K562 (cell line): ENCODE data around the gene PPIF. TPM values are rescaled to one million over a fixed set of nuclear protein-coding genes. Genes with fewer than 3 reads are reported as not detected.

ENCODE experiments used
- ATAC-seq: fragments of 200-7000 bp; cut with Tn5 transposase; 3 replicates; pipeline ENCODE4 v1.9.1; 2020; ENCODE audit warnings: moderate library complexity
- BruUV-seq: library from RNA; stranded (reverse); fragments of 400-500 nt; replicated peaks from 2 replicates; lab custom pipeline; 2021; lab: Mats Ljungman, UMichigan
- CTCF ChIA-PET: fragments of 300-600 bp; formaldehyde crosslinking; extraction: SDS; loops from one replicate; lab custom pipeline; 2021; ENCODE audit warnings: low intra/inter-chr PET ratio; lab: Yijun Ruan, JAX
- POLR2A ChIA-PET: fragments of 300-600, 350-650 bp; sonication (Branson Sonifier 250); formaldehyde crosslinking; extraction: SDS; loops from one replicate; lab custom pipeline; 2021; ENCODE audit warnings: antibody characterized with exemption, inconsistent platforms; lab: Yijun Ruan, JAX
- DNase-seq, 4 experiments: peaks; one replicate each; pipeline versions ENCODE4 v3.0.0 to v3.0.0-alpha.2; 2011 to 2018; ENCODE audit warnings: low spot score in 3 of 4, mixed read lengths in 3 of 4; ENCODE audit errors: extremely low read depth in 1 of 4
- FAIRE-seq: peaks from 2 replicates; lab custom pipeline; 2011; peaks lifted over from hg19 to GRCh38; lab: Jason Lieb, UNC
- H2AFZ ChIP-seq: 2 replicates; pipeline ENCODE4 v1.6.0; 2011; ENCODE audit warnings: low read depth, low read length, control low read depth, inconsistent platforms
- H3K27ac ChIP-seq: fragments of 200-600 bp; 3 replicates; pipeline ENCODE4 v1.8.0; 2011; ENCODE audit warnings: low read depth, mild to moderate bottlenecking, control low read depth, inconsistent platforms, low read length, moderate library complexity, mixed read lengths; ENCODE audit errors: extremely low read depth
- H3K27me3 ChIP-seq, 2 experiments: fragments of 300-600 bp in 1 of 2; 2 replicates in 1 of 2; 3 replicates in 1 of 2; pipeline versions ENCODE4 v1.6.0 to v1.8.0; 2011; ENCODE audit warnings: inconsistent platforms in 2 of 2, low read length in 2 of 2, mild to moderate bottlenecking in 1 of 2, mixed read lengths in 1 of 2, moderate library complexity in 1 of 2; ENCODE audit not compliant: control insufficient read depth in 2 of 2, insufficient read depth in 2 of 2
- H3K36me3 ChIP-seq: fragments of 300-600 bp; 3 replicates; pipeline ENCODE4 v1.8.0; 2011; ENCODE audit warnings: mild to moderate bottlenecking, low read length, inconsistent platforms; ENCODE audit not compliant: control insufficient read depth, insufficient read depth
- H3K4me1 ChIP-seq, 2 experiments: fragments of 200-600 bp in 1 of 2; replicated peaks in 1 of 2; 2 replicates in 1 of 2; 3 replicates in 1 of 2; pipeline versions ENCODE4 v1.5.1 to v1.8.0; 2011; ENCODE audit warnings: inconsistent platforms in 2 of 2, low read length in 2 of 2, mild to moderate bottlenecking in 1 of 2, mixed read lengths in 1 of 2, moderate library complexity in 1 of 2; ENCODE audit not compliant: control insufficient read depth in 2 of 2, insufficient read depth in 2 of 2
- H3K4me2 ChIP-seq: 2 replicates; pipeline ENCODE4 v1.6.1; 2011; ENCODE audit warnings: low read length, control low read depth, inconsistent platforms, mixed read lengths; ENCODE audit not compliant: insufficient read depth
- H3K4me3 ChIP-seq: fragments of 200-600 bp; sonication (generic), shearing (Covaris generic); 2 replicates; pipeline ENCODE4 v1.5.1; 2016; ENCODE audit warnings: control low read depth, inconsistent platforms
- H3K79me2 ChIP-seq: fragments of 200-600 bp; 3 replicates; pipeline ENCODE4 v1.8.0; 2011; ENCODE audit warnings: low read length, inconsistent platforms; ENCODE audit not compliant: control insufficient read depth, insufficient read depth
- H3K9ac ChIP-seq, 2 experiments: 2 replicates each; pipeline versions ENCODE4 v1.6.0 to v1.6.1; 2011; ENCODE audit warnings: low read depth in 2 of 2, low read length in 2 of 2, control low read depth in 1 of 2, inconsistent platforms in 1 of 2, mild to moderate bottlenecking in 1 of 2, mixed read lengths in 1 of 2; ENCODE audit not compliant: insufficient read depth in 1 of 2
- H3K9me1 ChIP-seq: one replicate; pipeline ENCODE4 v1.6.0; 2011; ENCODE audit warnings: inconsistent platforms, mild to moderate bottlenecking, low read length, moderate library complexity; ENCODE audit not compliant: control insufficient read depth, insufficient read depth
- H3K9me3 ChIP-seq: replicated peaks from 2 replicates; pipeline ENCODE4 v1.5.1; 2011; ENCODE audit warnings: low read depth, low read length, inconsistent platforms; ENCODE audit not compliant: control insufficient read depth, insufficient read depth
- H4K20me1 ChIP-seq: replicated peaks from 2 replicates; pipeline ENCODE4 v1.6.1; 2011; ENCODE audit warnings: low read length, inconsistent platforms, mixed read lengths; ENCODE audit not compliant: control insufficient read depth, insufficient read depth
- CEBPB ChIP-seq: fragments of 450-650 bp; IDR thresholded peaks from 2 replicates; pipeline ENCODE4 v1.6.1; 2016; ENCODE audit warnings: missing genetic modification characterization, missing compliant biosample characterization
- DACH1 ChIP-seq: fragments of 450-650 bp; IDR thresholded peaks from 2 replicates; pipeline ENCODE4 v1.6.1; 2018; ENCODE audit not compliant: partially characterized antibody
- KLF6 ChIP-seq: fragments of 250-450 bp; sonication (Bioruptor Pico); IDR thresholded peaks from 2 replicates; pipeline ENCODE4 v1.4.0; 2020; ENCODE audit warnings: mild to moderate bottlenecking, moderate library complexity, borderline replicate concordance
- MECOM ChIP-seq: fragments of 250-450 bp; sonication (Bioruptor Pico); IDR thresholded peaks from 2 replicates; pipeline ENCODE4 v1.8.0; 2022; ENCODE audit warnings: inconsistent platforms
- NFIX ChIP-seq: fragments of 250-450 bp; sonication (Bioruptor Pico); IDR thresholded peaks from 2 replicates; pipeline ENCODE4 v1.4.0; 2020; ENCODE audit warnings: low read depth, mild to moderate bottlenecking, moderate library complexity
- ZBTB43 ChIP-seq: sonication (generic); formaldehyde crosslinking; IDR thresholded peaks from 2 replicates; pipeline ENCODE4 v1.8.0; 2023; ENCODE audit warnings: mild to moderate bottlenecking, missing genetic modification reagents
- ZNF316 ChIP-seq: fragments of 450-650 bp; IDR thresholded peaks from 2 replicates; pipeline ENCODE4 v1.6.1; 2016
- ZNF354B ChIP-seq: fragments of 250-450 bp; sonication (Bioruptor Pico); IDR thresholded peaks from 2 replicates; pipeline ENCODE4 v1.4.0; 2020
- whole genome bisulfite sequencing: fragments of 100-300 bp; shearing (Covaris generic); methylation state at CpG from one replicate; pipeline ENCODE4 v1.1.6; 2016; ENCODE audit warnings: low coverage, mixed read lengths; ENCODE audit not compliant: insufficient coverage; ENCODE audit errors: missing lambda C conversion rate; 5-methylcytosine and 5-hydroxymethylcytosine counted together
- in situ Hi-C: fragments of 300-500 bp; cut with MboI; formaldehyde crosslinking; loops from 4 replicates; pipeline ENCODE4 v1.15.0; 2018; ENCODE audit warnings: inconsistent platforms, mixed read lengths
- intact Hi-C: fragments of 100-400 bp; cut with micrococcal nuclease; formaldehyde crosslinking; loops from 2 replicates; pipeline ENCODE4 v1.14.2; 2022
- polyA plus RNA-seq, 8 experiments: library from polyadenylated mRNA; depleted of rRNA in 4 of 8; stranded (reverse) in 5 of 8; unstranded in 3 of 8; fragments of >200 nt; fragmentation: Nextera tagmentation in 2 of 8; fragmentation: Illumina TruSeq in 1 of 8; extraction: Ambion mirVana in 2 of 8; extraction: Trizol in 1 of 8; gene quantifications; 2 replicates each; pipeline versions ENCODE4 v1.2.1 to v1.2.3, GENCODE V29; 2011 to 2014; ENCODE audit warnings: inconsistent platforms in 1 of 8, missing spikeins in 1 of 8
- total RNA-seq, 7 experiments: library from RNA; depleted of rRNA in 6 of 7; stranded (reverse); fragments of >200 nt in 6 of 7; fragmentation: Illumina TruSeq in 2 of 7; extraction: Trizol in 2 of 7; gene quantifications; 2 replicates each; pipeline versions ENCODE4 v1.2.1 to v1.2.3, GENCODE V29; 2011 to 2021; ENCODE audit warnings: low replicate concordance in 1 of 7

Gene PPIF
- total and polyA plus RNA-seq, 9 of the 15 experiments (the other 6 are each of a cell fraction or from before 2014, with no cell fraction given) = 40.9 to 287 (median 117) TPM

GRCh38 chr10:79342295-79342761, 4.9 kb upstream of the PPIF start:
- intact Hi-C loops = loop anchor here (2.0 kb wide), 1 partner anchor 50 kb away; no protein-coding TSS in a partner anchor

GRCh38 chr10:79342811-79343561, 4.3 kb upstream of the PPIF start:
- H3K4me1 ChIP-seq = peaks cover 20 to 26% of the 10 kb centered on the region in 2 experiments; a peak in 4 of 5 replicates
- no peaks in the 10 kb centered on the region for H4K20me1 ChIP-seq
- intact Hi-C loops (loop anchor here (2.0 kb wide), 1 partner anchor 50 kb away; no protein-coding TSS in a partner anchor), in situ Hi-C loops (no loop called here)
- H3K4me2 ChIP-seq = peak overlapping the region; percentile 1; the same call in 1 of the 2 replicates
- peak; percentile 85 for FAIRE-seq
- peak; percentile 21 for ATAC-seq
- H3K9ac ChIP-seq = no peak overlapping the region
- H3K79me2 ChIP-seq = peaks cover 7% of the 10 kb centered on the region
- no peak overlapping the region for H3K4me3 ChIP-seq
- peak; percentile 57 to 67 (median 62) for DNase-seq
- ChIA-PET CTCF (no interaction called here), POLR2A (interaction anchor here (0.6 to 1.8 kb wide), 5 partner anchors 9 to 1423 kb away, joined by 3 to 9 read pairs (median 3); no protein-coding TSS in a partner anchor)
- H3K9me1 ChIP-seq = no peaks in the 10 kb centered on the region
- BruUV-seq = no TSS peak
- 16% methylated on average over 10 of the region's 10 CpGs for WGBS
- no peaks in the 10 kb centered on the region for H3K9me3 ChIP-seq
- no peaks in the 10 kb centered on the region for H3K27me3 ChIP-seq
- H3K27ac ChIP-seq = no peak overlapping the region
- H3K36me3 ChIP-seq = no peaks in the 10 kb centered on the region
- H2AFZ ChIP-seq = no peak overlapping the region
- no peak for TF ChIP-seq MECOM (CRISPR knock-in tag)
- no peak for TF ChIP-seq ZBTB43 (CRISPR knock-in tag)
- no peak for TF ChIP-seq KLF6 (CRISPR knock-in tag)
- peak; percentile 13 for TF ChIP-seq DACH1
- peak; percentile 53; the same call in 1 of the 2 replicates for TF ChIP-seq ZNF316

More at GRCh38 chr10:79342295-79342761, 4.9 kb upstream of the PPIF start:
- 45% methylated on average over 5 of the region's 5 CpGs for WGBS
- peaks cover 19 to 20% of the 10 kb centered on the region in 2 experiments; a peak in 4 of 5 replicates for H3K4me1 ChIP-seq
- H3K36me3 ChIP-seq = no peaks in the 10 kb centered on the region
- no peaks in the 10 kb centered on the region for H3K9me1 ChIP-seq
- peaks cover under 1% of the 10 kb centered on the region for H3K79me2 ChIP-seq
- POLR2A ChIA-PET = interaction anchor here (0.7 to 1.8 kb wide), 3 partner anchors 8 to 57 kb away, joined by 3 to 9 read pairs (median 4); no protein-coding TSS in a partner anchor
- H3K4me2 ChIP-seq = no peak overlapping the region
- no peaks in the 10 kb centered on the region for H4K20me1 ChIP-seq
- FAIRE-seq = no peak
- no peak overlapping the region for H3K27ac ChIP-seq
- no TSS peak for BruUV-seq
- H3K9me3 ChIP-seq = no peaks in the 10 kb centered on the region
- DNase-seq = no peak
- no peak overlapping the region for H3K4me3 ChIP-seq
- no peak overlapping the region for H3K9ac ChIP-seq
- TF ChIP-seq CEBPB (tag) = no peak
- TF ChIP-seq ZNF354B (CRISPR knock-in tag) = no peak
- no peak for TF ChIP-seq NFIX
- ATAC-seq = no peak
- no peaks in the 10 kb centered on the region for H3K27me3 ChIP-seq
- in situ Hi-C loops = no loop called here
- CTCF ChIA-PET = no interaction called here
- no peak overlapping the region for H2AFZ ChIP-seq
